Nephron (organoid): ENCODE data around the gene SCN7A.

Experiments
- H3K27ac Mint-ChIP-seq, 3 experiments: 2 replicates each; pipeline ENCODE4 v1.8.0; 2020; ENCODE audit warnings: mixed read lengths in 3 of 3, mild to moderate bottlenecking in 2 of 3, moderate library complexity in 1 of 3
- H3K27me3 Mint-ChIP-seq: 2 replicates; pipeline ENCODE4 v1.8.0; 2021; ENCODE audit warnings: low read depth, mild to moderate bottlenecking, moderate library complexity, mixed read lengths
- H3K36me3 Mint-ChIP-seq: 2 replicates; pipeline ENCODE4 v1.8.0; 2020; ENCODE audit warnings: low read depth, mixed read lengths
- H3K4me1 Mint-ChIP-seq: 2 replicates; pipeline ENCODE4 v1.8.0; 2020; ENCODE audit warnings: mixed read lengths
- H3K4me3 Mint-ChIP-seq, 3 experiments: 2 replicates each; pipeline ENCODE4 v1.8.0; 2020; ENCODE audit warnings: mild to moderate bottlenecking in 3 of 3, mixed read lengths in 3 of 3, moderate library complexity in 2 of 3
- H3K9me3 Mint-ChIP-seq: 2 replicates; pipeline ENCODE4 v1.8.0; 2020; ENCODE audit warnings: mixed read lengths
- CTCF ChIP-seq, 3 experiments: fragments of 200-600 bp; sonication (generic); IDR thresholded peaks; one replicate each; pipeline ENCODE4 v1.5.0; 2021; ENCODE audit warnings: antibody characterized with exemption in 3 of 3; ENCODE audit not compliant: unreplicated experiment in 3 of 3

SCN7A gene

DNA sequence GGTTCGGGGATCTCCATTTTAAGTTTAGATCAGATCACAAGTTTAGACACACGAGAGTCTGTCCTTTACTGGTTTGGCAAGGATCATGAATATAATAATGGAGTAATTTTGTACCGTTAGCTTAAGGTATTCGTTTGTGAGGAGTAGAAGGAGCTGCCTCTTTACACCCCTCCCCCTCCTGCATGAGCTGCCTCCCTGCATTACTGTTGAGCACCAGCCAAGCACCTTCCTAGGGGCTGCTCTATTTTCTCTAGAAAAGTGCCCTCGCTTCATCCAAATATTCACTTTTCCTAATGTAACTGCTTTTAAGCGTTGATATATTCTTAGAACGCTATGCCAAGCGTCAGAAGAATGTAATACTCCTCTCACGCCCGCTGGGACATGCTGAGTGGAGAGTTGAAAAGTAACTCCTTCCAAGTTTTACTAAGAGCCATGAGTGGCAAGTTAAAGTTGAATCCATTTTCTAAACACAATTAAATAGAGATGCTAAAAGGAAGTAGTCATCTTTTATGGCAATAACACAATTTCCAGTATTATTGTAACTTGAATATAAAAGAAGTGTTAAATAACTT, 25.4 kb upstream of the SCN7A start:
- Mint-ChIP-seq H3K36me3 (no peaks in the 10 kb centered on the region), H3K4me1 (no peaks in the 10 kb centered on the region), H3K9me3 (no peaks in the 10 kb centered on the region), H3K4me3 (no peak overlapping the region), H3K27ac (peak overlapping the region in 1 of 3 experiments; percentile 50), H3K27me3 (no peaks in the 10 kb centered on the region)
- no peak for TF ChIP-seq CTCF (IDR thresholded peaks at IDR 0.05; ENCODE audit: unreplicated experiment in 3 of 3)

GRCh38 chr2:166518634-166519390, 24.8 kb upstream of the SCN7A start:
- no peak overlapping the region for H3K4me3 Mint-ChIP-seq
- no peak for TF ChIP-seq CTCF (IDR thresholded peaks at IDR 0.05; ENCODE audit: unreplicated experiment in 3 of 3)
- no peak overlapping the region for H3K27ac Mint-ChIP-seq
- H3K9me3 Mint-ChIP-seq: no peaks in the 10 kb centered on the region
- no peaks in the 10 kb centered on the region for H3K4me1 Mint-ChIP-seq
- H3K36me3 Mint-ChIP-seq: no peaks in the 10 kb centered on the region
- no peaks in the 10 kb centered on the region for H3K27me3 Mint-ChIP-seq

GRCh38 chr2:166517533-166518061, 23.5 kb upstream of the SCN7A start:
- H3K36me3 Mint-ChIP-seq: no peaks in the 10 kb centered on the region
- H3K9me3 Mint-ChIP-seq: no peaks in the 10 kb centered on the region
- TF ChIP-seq CTCF (IDR thresholded peaks at IDR 0.05; ENCODE audit: unreplicated experiment in 3 of 3): no peak
- no peaks in the 10 kb centered on the region for H3K27me3 Mint-ChIP-seq
- peaks cover 5% of the 10 kb centered on the region for H3K4me1 Mint-ChIP-seq
- H3K27ac Mint-ChIP-seq: no peak overlapping the region
- no peak overlapping the region for H3K4me3 Mint-ChIP-seq

- no peak overlapping the region for H3K27ac Mint-ChIP-seq
- peaks cover 5% of the 10 kb centered on the region for H3K4me1 Mint-ChIP-seq
- H3K4me3 Mint-ChIP-seq: no peak overlapping the region
- no peaks in the 10 kb centered on the region for H3K9me3 Mint-ChIP-seq
- no peaks in the 10 kb centered on the region for H3K36me3 Mint-ChIP-seq
- TF ChIP-seq CTCF (IDR thresholded peaks at IDR 0.05; ENCODE audit: unreplicated experiment in 3 of 3): peak; percentile 71 to 76 (median 72)
- no peaks in the 10 kb centered on the region for H3K27me3 Mint-ChIP-seq
Measured at GRCh38 chr2:166516712-166517303, 22.8 kb upstream of the SCN7A start.

- H3K4me3 Mint-ChIP-seq: no peak overlapping the region
- no peaks in the 10 kb centered on the region for H3K9me3 Mint-ChIP-seq
- H3K36me3 Mint-ChIP-seq: no peaks in the 10 kb centered on the region
- H3K27ac Mint-ChIP-seq: no peak overlapping the region
- TF ChIP-seq CTCF (IDR thresholded peaks at IDR 0.05; ENCODE audit: unreplicated experiment in 3 of 3): no peak
- H3K27me3 Mint-ChIP-seq: no peaks in the 10 kb centered on the region
- peaks cover 5% of the 10 kb centered on the region for H3K4me1 Mint-ChIP-seq
Measured at GRCh38 chr2:166513952-166514351, 19.9 kb upstream of the SCN7A start.
